ENCODE measurements around the gene S100B.

GRCh38 chr21:46636181-46636512, 31.3 kb upstream of the S100B start:
- TF ChIP-seq CTCF (IDR thresholded peaks at IDR 0.05) (no peak), POLR2AphosphoS5 (IDR thresholded peaks at IDR 0.05) (no peak), POLR2A (IDR thresholded peaks at IDR 0.05) (no peak)
